GM12891 (cell line): ENCODE data around the gene TBC1D1.

ENCODE experiments used
- POLR2A ChIP-seq: IDR thresholded peaks from 2 replicates; pipeline ENCODE4 v1.6.1; 2011; ENCODE audit warnings: low read depth, low read length, control low read depth
- POLR2AphosphoS5 ChIP-seq: IDR thresholded peaks from 2 replicates; pipeline ENCODE4 v1.6.1; 2011; ENCODE audit warnings: low read depth, low read length, control low read depth
- SPI1 ChIP-seq: IDR thresholded peaks from 2 replicates; pipeline ENCODE4 v1.6.1; 2011; ENCODE audit warnings: low read depth, low read length, control low read depth
- TAF1 ChIP-seq: IDR thresholded peaks from 2 replicates; pipeline ENCODE4 v1.6.1; 2011; ENCODE audit warnings: low read depth, low read length, control low read depth

DNA sequence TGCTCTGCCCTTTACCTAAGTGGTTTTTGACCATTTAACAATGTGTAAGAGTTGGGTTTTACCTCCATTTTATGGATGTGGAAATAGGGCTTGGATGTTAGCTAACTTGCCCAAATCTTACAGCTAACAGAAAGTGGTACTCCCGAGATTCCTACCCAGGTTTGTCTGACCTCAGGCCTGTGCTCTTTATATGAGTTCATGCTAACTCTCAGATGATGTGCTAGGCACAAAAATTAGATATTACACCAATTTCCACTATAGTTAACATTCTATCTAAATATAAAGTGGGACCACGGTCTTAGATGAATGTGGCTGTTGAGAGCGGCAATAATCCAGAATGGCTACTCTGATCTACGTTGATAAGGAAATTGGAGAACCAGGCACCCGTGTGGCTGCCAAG, 69.2 kb downstream of the TBC1D1 start, which contains the start of gene PTTG2:
- TF ChIP-seq POLR2A: no peak
- TF ChIP-seq SPI1: no peak
- TF ChIP-seq POLR2AphosphoS5: no peak
- no peak for TF ChIP-seq TAF1
